PC-9 (cell line): ENCODE data around the gene SPATS2L. TPM values are rescaled to one million over a fixed set of nuclear protein-coding genes. Genes with fewer than 3 reads are reported as not detected.

Source experiments
- BruUV-seq: library from RNA; stranded (reverse); fragments of 400-500 nt; replicated peaks from 2 replicates; lab custom pipeline; 2021; lab: Mats Ljungman, UMichigan
- CTCF ChIA-PET: fragments of 300-600 bp; sonication (Branson Sonifier 250); formaldehyde crosslinking; loops from one replicate; lab custom pipeline; 2022; ENCODE audit warnings: antibody characterized with exemption; lab: Charles Lee
- POLR2A ChIA-PET: fragments of 300-600 bp; sonication (Branson Sonifier 250); formaldehyde crosslinking; loops from one replicate; lab custom pipeline; 2022; ENCODE audit warnings: antibody characterized with exemption; ENCODE audit not compliant: unreplicated experiment; lab: Charles Lee
- DNase-seq, 2 experiments: peaks; one replicate each; pipeline versions ENCODE4 v3.0.0 to v3.0.0-alpha.2; 2015 to 2022; ENCODE audit warnings: mixed read lengths in 1 of 2
- H2AFZ ChIP-seq: fragments of 200-600 bp; sonication (generic); 2 replicates; pipeline ENCODE4 v1.8.1; 2017; ENCODE audit warnings: antibody characterized with exemption
- H3F3A ChIP-seq: fragments of 200-600 bp; sonication (generic); 2 replicates; pipeline ENCODE4 v1.8.1; 2017; ENCODE audit warnings: antibody characterized with exemption, mild to moderate bottlenecking, low read depth; ENCODE audit not compliant: insufficient read depth
- H3K27ac ChIP-seq: fragments of 200-600 bp; sonication (generic); 2 replicates; pipeline ENCODE4 v1.6.1; 2016; ENCODE audit warnings: mixed run types
- H3K27me3 ChIP-seq: fragments of 200-600 bp; sonication (generic); 2 replicates; pipeline ENCODE4 v1.6.1; 2016; ENCODE audit warnings: low read depth, mixed run types; ENCODE audit not compliant: insufficient read depth
- H3K36me3 ChIP-seq: fragments of 200-600 bp; sonication (generic); 2 replicates; pipeline ENCODE4 v1.6.1; 2016; ENCODE audit warnings: low read depth, mixed run types
- H3K4me1 ChIP-seq: fragments of 200-600 bp; sonication (generic); replicated peaks from 2 replicates; pipeline ENCODE4 v1.6.1; 2016; ENCODE audit warnings: mixed run types; ENCODE audit not compliant: insufficient read depth
- H3K4me2 ChIP-seq: fragments of 200-600 bp; sonication (generic); 2 replicates; pipeline ENCODE4 v1.6.1; 2017; ENCODE audit warnings: mixed run types
- H3K4me3 ChIP-seq: fragments of 200-600 bp; sonication (generic); 2 replicates; pipeline ENCODE4 v1.6.1; 2016; ENCODE audit warnings: mixed run types
- H3K79me2 ChIP-seq: fragments of 200-600 bp; sonication (generic); 2 replicates; pipeline ENCODE4 v1.6.1; 2017; ENCODE audit warnings: low read depth, mixed run types
- H3K9me2 ChIP-seq: fragments of 200-600 bp; sonication (generic); 2 replicates; pipeline ENCODE4 v1.8.1; 2017; ENCODE audit warnings: mild to moderate bottlenecking; ENCODE audit not compliant: insufficient read depth
- H3K9me3 ChIP-seq: fragments of 200-600 bp; sonication (generic); 2 replicates; pipeline ENCODE4 v1.8.1; 2016; ENCODE audit warnings: low read depth; ENCODE audit not compliant: insufficient read depth
- H4K20me1 ChIP-seq: fragments of 200-600 bp; sonication (generic); 2 replicates; pipeline ENCODE4 v1.8.1; 2017; ENCODE audit not compliant: insufficient read depth
- CTCF ChIP-seq: fragments of 200-600 bp; sonication (generic); conservative IDR thresholded peaks from 2 replicates; pipeline ENCODE4 v1.6.1; 2017; ENCODE audit warnings: mixed run types, antibody characterized with exemption, mild to moderate bottlenecking, moderate library complexity
- EZH2 ChIP-seq: fragments of 200-600 bp; sonication (generic); IDR thresholded peaks from 2 replicates; pipeline ENCODE4 v1.8.0; 2017; ENCODE audit warnings: antibody characterized with exemption, low read depth
- intact Hi-C: fragments of 100-400 bp; cut with micrococcal nuclease; formaldehyde crosslinking; loops from one replicate; pipeline ENCODE4 v1.10.0; 2022; ENCODE audit not compliant: unreplicated experiment
- total RNA-seq: library from RNA; stranded (reverse); gene quantifications from 2 replicates; pipeline ENCODE4 v1.2.3, GENCODE V29; 2021

The SPATS2L gene
- total RNA-seq, 1 experiment from 2014 or later = 199 TPM

GRCh38 chr2:200399636-200400035 is 93.1 kb downstream of the SPATS2L start:
- Histone ChIP-seq H3K9me3 (no peaks in the 10 kb centered on the region), H3K9me2 (no peaks in the 10 kb centered on the region), H3K4me3 (no peak overlapping the region), H3K27me3 (no peaks in the 10 kb centered on the region), H3K4me2 (no peak overlapping the region), H2AFZ (no peak overlapping the region), H3K4me1 (peaks cover 57% of the 10 kb centered on the region), H3K36me3 (peaks cover 8% of the 10 kb centered on the region; the same call in 1 of the 2 replicates), H3F3A (peaks cover 18% of the 10 kb centered on the region), H4K20me1 (no peaks in the 10 kb centered on the region), H3K27ac (no peak overlapping the region), H3K79me2 (peaks cover 47% of the 10 kb centered on the region)
- BruUV-seq = no TSS peak
- ChIA-PET CTCF (no interaction called here), POLR2A (no interaction called here)
- intact Hi-C loops = no loop called here
- TF ChIP-seq CTCF = no peak
- TF ChIP-seq EZH2 = no peak
- no peak for DNase-seq

- Histone ChIP-seq H3K4me2 (peak overlapping the region; percentile 65), H3F3A (peaks cover 51% of the 10 kb centered on the region), H3K4me3 (no peak overlapping the region), H3K27ac (peak overlapping the region; percentile 92), H2AFZ (no peak overlapping the region), H3K36me3 (peaks cover 13% of the 10 kb centered on the region), H3K27me3 (no peaks in the 10 kb centered on the region), H3K9me3 (no peaks in the 10 kb centered on the region), H3K9me2 (no peaks in the 10 kb centered on the region), H4K20me1 (no peaks in the 10 kb centered on the region), H3K4me1 (peaks cover 68% of the 10 kb centered on the region), H3K79me2 (peaks cover 52% of the 10 kb centered on the region)
- ChIA-PET CTCF (no interaction called here), POLR2A (no interaction called here)
- no peak for DNase-seq
- intact Hi-C loops = no loop called here
- BruUV-seq = no TSS peak
- TF ChIP-seq CTCF (no peak), EZH2 (no peak)
These were observed 97.3 kb downstream of the SPATS2L start for GRCh38 chr2:200403814-200404213.

GRCh38 chr2:200404615-200405014 is 98.1 kb downstream of the SPATS2L start:
- Histone ChIP-seq H3F3A (peaks cover 57% of the 10 kb centered on the region), H3K4me2 (peak overlapping the region; percentile 65), H3K36me3 (peaks cover 15% of the 10 kb centered on the region), H3K4me1 (peaks cover 73% of the 10 kb centered on the region), H3K27ac (peak overlapping the region; percentile 92), H3K9me3 (no peaks in the 10 kb centered on the region), H3K79me2 (peaks cover 54% of the 10 kb centered on the region), H4K20me1 (no peaks in the 10 kb centered on the region), H3K9me2 (no peaks in the 10 kb centered on the region), H3K27me3 (no peaks in the 10 kb centered on the region), H2AFZ (no peak overlapping the region), H3K4me3 (peak overlapping the region; percentile 30; the same call in 1 of the 2 replicates)
- no TSS peak for BruUV-seq
- intact Hi-C loops = loop anchor here (5.0 kb wide), 1 partner anchor 52 kb away; no protein-coding TSS in a partner anchor
- POLR2A ChIA-PET = no interaction called here
- CTCF ChIA-PET = no interaction called here
- no peak for TF ChIP-seq EZH2
- TF ChIP-seq CTCF = no peak
- DNase-seq = no peak
